CD4-positive, alpha-beta T cell treated with Interleukin-15 for 4 hours (primary cell): ENCODE measurements around the gene SH3BGR.

Source experiments
- DNase-seq: peaks from one replicate; pipeline ENCODE4 v3.0.0-alpha.2; 2020; ENCODE audit warnings: low spot score

Gene SH3BGR

DNA sequence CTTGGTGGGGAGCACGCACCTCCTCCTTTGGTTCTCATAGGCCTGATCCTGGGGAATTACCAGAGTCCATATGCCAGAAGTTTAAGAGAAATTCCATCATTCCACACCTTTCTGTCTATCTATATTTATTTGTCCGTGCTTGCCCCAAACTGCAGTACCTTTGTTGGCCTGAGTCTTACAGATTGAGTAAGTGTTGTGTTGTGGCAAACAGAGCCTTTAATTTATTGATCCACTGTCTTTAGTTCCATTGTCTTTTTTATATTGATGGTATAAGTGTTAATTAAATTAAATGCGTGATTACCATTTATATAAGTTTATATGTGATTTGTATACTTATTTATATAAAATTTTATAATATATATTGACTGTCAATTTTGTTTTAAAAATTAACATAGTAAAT is 4.9 kb downstream of the SH3BGR start:
- no peak for DNase-seq

GRCh38 chr21:39461419-39461818 is 9.6 kb downstream of the SH3BGR start:
- no peak for DNase-seq

DNA sequence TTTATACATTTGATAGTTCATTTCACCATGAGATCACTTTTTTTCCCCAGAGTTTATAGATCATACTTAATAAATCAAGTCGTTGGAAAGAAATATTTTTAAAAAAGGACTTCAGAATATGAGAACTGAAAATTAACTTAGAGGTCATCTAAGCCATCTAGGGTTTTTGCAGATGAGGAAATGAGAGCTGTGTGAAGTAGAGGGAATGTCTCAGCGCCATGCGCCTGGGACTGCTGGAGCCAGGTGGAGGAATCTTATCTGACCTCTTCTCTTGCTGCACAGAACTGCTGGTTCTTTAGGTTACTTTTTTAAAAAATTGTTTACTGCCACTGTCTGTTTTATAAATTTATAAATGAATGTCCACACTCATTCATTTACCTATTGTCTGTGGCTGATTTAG is 11.5 kb downstream of the SH3BGR start:
- no peak for DNase-seq

GRCh38 chr21:39466584-39466983 is 14.8 kb downstream of the SH3BGR start:
- DNase-seq = no peak

DNA sequence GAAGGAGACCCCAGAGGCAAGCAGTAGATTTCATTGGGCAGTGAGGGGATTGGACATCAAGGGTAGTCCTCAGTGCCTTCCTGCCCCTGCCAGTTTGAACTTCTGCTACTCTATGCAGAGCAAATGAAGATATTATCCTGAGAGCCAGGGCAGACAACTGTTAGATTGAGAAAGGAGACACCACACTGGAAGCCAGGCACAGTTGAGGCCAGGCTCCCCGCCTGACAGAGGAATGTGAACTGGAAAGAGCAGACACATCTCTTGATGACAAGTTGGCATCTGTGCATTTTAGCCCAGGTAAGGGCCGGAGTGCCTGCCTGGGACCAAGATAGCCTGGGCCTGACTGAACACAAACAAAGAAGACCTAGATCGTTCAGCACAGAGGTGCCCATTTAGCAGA is 16.0 kb downstream of the SH3BGR start:
- no peak for DNase-seq

GRCh38 chr21:39468559-39468958 is 16.8 kb downstream of the SH3BGR start:
- DNase-seq = no peak

DNA sequence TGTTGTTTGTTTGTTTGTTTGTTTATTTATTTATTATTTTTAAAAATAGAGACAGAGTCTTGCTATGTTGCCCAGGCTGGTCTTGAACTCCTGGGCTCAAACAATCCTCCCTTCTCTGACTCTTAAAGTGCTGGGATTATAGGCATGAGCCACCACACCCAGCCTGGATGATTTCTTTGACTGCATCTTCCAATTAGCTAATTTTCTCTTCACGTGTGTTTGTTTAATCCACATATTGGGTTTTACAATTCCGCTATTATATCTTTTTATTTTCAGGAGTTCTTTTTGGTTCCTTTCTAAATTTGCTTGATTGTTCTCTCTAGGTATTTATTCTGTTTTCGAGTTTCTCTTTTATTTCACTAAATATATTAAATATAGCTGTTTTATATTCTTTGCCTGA is 19.8 kb downstream of the SH3BGR start:
- no peak for DNase-seq

GRCh38 chr21:39472786-39473185 is 21.0 kb downstream of the SH3BGR start:
- DNase-seq = no peak

DNA sequence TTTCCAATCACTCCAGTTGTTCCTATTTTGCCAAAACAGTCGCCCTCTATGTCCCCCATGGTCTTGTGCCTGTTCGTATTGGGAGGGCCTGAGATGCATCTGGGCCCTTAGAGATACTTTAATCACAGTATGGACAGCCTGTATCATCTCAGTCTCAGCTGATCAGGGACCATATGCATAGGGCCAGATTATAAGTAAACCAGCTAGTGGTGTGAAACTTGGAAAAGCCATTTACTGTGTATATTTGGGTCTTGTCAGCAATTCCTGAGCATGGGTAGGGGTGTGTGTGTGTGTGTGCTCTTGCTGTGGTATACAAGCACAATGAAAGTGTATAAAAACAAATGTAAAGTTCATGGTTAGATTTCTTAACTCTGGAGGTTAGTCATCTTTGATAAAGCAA is 22.8 kb downstream of the SH3BGR start:
- no peak for DNase-seq

- DNase-seq = no peak
Observed at GRCh38 chr21:39479164-39479813, 27.5 kb downstream of the SH3BGR start.

- no peak for DNase-seq
Observed at GRCh38 chr21:39479814-39480182, 28.0 kb downstream of the SH3BGR start.

GRCh38 chr21:39480271-39480670 is 28.5 kb downstream of the SH3BGR start:
- DNase-seq = no peak

DNA sequence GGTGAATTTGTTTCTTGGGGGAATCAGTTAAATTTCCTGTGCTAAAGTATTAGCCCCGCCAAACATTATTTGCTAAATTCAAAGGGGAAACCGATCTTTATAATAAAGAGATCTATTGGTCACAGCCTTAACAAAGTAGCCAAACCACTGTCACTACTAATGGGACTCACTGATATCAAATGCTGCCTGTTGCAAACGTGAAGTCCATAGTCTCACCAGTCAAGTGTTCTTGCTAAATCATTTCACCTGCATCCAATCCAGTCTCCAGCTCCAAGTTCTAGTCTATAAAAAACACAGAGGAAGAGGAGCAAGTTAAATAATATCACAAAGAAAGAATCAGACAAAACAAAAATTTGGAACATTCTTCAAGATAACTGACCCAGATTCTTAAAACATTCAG is 30.1 kb downstream of the SH3BGR start:
- no peak for DNase-seq

DNA sequence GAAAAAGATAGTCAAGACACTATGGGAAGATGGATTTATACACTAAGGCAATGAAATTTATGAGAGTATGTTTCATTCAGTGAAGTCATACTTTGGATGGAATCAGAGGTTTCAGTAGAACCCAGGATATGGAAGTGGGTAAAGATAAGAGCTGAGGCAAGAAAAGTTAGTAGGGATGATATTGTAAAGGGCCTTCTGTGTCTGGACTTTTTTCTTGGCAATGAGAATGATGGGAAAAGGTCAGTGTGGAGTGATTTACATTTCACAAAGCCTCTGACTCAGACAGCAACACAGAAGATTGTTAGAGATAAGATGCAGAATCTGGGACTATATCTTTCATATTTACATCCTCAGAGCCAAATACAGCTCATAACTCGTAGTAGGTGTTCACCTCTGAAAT is 32.1 kb downstream of the SH3BGR start:
- DNase-seq = no peak

GRCh38 chr21:39484711-39485276 is 33.0 kb downstream of the SH3BGR start:
- no peak for DNase-seq

GRCh38 chr21:39489380-39489924 is 37.7 kb downstream of the SH3BGR start:
- DNase-seq = no peak

DNA sequence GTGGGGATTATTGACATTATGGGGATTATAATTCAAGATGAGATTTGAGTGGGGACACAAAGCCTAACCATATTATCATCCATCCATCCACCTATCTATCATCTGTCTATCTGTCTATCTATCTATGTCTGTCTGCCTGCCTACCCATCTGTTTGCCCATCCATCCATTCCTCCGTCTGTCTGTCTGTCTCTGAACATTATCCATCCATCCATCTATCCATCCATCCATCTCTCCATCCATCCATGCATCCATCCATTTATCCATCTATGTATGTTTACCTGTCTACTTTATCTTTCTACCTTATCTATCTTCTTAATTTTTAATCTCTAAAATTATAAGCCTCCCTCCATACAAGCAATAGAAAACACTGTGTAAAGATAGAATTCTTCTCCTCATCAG is 47.4 kb downstream of the SH3BGR start:
- DNase-seq = no peak

- DNase-seq = no peak
Observed at GRCh38 chr21:39502631-39503030, 50.9 kb downstream of the SH3BGR start.

DNA sequence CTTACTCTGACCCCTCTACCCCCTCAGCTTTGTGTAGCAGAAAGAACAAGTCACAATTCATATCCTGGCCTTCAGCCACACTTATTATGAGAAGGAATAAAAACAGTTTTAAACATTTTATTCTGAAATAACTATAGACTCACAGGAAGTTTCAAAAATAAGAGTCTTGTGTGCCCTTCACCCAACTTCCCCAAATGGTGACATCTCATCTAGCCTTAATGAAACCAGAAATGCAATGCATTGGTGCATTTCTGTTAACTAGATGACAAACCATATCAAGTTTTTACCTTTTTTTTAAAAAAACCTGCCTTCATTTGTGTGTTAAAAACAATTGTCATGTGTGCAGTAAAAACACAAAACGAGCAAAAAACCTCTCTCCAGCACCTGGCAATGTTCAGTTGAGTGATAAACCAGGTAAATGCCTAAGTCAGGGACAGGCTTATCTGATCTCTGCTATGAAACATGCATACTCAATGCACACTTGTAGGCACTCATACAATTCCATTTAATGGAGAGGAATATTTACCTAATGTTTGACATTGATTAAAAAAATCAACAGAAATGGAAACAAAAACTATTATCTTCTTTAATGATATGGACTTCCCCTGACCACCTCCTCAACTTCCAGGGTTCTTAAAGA is 51.5 kb downstream of the SH3BGR start:
- DNase-seq = no peak

DNA sequence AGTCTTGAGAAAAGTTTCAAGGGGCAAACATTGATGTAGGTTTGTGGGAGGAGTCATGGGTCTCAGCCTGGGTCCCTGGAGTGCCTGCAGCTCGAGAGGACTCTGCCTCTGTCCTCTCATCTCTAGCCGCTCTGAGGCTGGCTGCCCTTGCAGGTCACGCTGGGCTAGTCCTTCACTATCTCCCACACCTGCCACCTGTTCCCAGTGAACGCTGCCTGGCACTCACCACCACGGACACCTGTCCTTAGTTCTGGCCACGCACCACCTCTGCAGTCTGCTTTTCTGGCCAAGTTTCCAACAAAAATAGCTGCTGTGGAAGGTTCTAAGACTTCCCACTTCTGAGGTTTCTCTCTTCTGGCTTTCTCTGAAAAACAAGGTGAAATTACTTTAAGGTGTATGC is 52.5 kb downstream of the SH3BGR start:
- DNase-seq = no peak

DNA sequence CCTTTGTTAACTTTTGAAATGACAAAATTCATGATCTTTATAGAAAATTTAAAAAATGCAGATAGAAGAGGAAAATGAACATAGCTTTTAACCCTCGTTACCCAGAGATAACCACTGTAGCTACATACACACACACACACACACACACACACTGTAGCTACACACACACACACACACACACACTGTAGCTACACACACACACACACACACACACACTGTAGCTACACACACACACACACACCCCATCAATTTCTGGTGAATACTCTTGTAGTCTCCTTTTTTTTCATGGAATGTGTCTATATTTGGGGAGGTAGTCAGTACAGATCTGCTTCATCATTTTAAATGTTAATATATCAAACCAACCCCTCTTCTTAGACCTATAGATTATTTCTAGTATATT is 58.5 kb downstream of the SH3BGR start:
- DNase-seq = no peak

DNA sequence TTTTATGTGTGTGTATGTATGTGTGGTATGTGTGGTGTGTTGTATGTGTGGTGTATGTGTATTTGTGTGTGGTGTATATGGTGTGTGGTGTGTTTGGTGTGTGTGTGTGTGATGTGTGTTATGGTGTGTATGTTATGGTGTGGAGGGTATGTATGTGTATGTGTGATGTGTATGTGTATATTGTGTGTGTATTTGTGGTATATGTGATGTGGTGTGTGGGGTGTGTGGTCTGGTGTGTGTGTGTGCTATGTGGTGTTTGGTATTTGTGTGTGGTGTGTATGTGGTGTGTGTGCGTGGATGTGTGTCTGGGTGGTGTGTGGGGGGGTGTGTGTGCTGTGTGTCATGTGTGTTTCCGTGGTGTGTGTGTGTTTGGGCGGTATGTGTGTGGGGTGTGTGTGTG is 59.3 kb downstream of the SH3BGR start:
- DNase-seq = no peak

DNA sequence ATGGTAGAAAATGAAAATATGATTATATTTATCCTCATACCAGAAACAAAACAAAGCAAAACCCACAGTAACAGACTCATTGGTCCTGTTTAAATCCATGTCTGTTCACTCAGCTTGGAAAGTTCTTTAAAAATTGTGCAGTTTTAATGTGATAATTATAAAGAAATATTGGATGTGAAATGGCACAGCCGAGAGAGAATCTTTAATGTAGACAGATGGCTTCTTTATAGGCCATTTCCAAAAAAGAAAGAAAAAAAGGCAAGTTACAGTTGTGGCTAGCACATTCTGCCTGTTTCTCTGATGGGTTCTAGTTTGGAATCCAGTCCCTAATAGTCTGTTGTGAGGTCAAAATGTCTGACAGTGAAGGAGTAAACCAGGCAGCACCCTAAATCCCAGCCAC is 62.0 kb downstream of the SH3BGR start:
- no peak for DNase-seq
